ENCODE measurements around the gene RALGAPA2. TPM values are rescaled to one million over a fixed set of nuclear protein-coding genes. Genes with fewer than 3 reads are reported as not detected.

Gene RALGAPA2
- total and polyA plus RNA-seq, 2 donors (not counting 3 experiments of a cell fraction or from before 2014, with no cell fraction given) = 10.0 to 46.8 TPM

DNA sequence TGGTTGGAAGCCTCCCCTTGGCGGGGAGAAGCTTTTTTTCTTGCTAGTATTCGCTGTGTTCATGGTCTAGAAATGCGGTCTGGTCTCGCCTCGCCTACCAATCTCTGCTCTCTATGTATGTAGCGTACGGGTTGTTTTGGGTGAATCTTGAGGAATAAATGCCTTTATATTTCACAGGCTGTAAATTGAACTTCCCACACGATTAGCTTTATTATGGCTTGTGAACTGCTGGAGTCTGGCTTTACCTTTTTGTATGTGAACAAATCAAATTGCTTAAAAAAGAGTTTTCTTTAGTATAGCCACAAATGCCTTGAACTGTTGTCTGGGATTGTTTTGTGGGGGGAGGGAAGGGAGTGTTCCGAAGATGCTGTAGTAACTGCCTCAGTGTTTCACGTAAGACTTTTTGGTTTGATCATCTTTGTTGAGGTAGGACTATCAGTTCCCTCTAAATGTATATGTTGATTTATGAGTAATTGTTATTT, 342.3 kb downstream of the RALGAPA2 start:
- Histone ChIP-seq H4K20me1 (replicated peaks; ENCODE audit: control insufficient read depth, extremely low read depth, insufficient read depth, low read length) (no peaks in the 10 kb centered on the region), H3K27ac (ENCODE audit: insufficient read depth, low read depth, low read length) (no peak overlapping the region), H3K36me3 (ENCODE audit: control insufficient read depth in 2 of 2, extremely low read depth in 1 of 2, insufficient read depth in 2 of 2, low read length in 2 of 2) (no peaks in the 10 kb centered on the region), H3K9me1 (replicated peaks; ENCODE audit: control insufficient read depth, extremely low read depth, insufficient read depth, low read length) (no peaks in the 10 kb centered on the region), H3K27me3 (ENCODE audit: control insufficient read depth in 2 of 2, insufficient read depth in 2 of 2, low read length in 2 of 2) (peaks cover 70 to 89% of the 10 kb centered on the region in 2 experiments), H3K4me2 (ENCODE audit: insufficient read depth, low read length) (no peak overlapping the region), H3K79me2 (ENCODE audit: control insufficient read depth, insufficient read depth, low read length) (no peaks in the 10 kb centered on the region), H3K4me1 (ENCODE audit: control insufficient read depth, extremely low read depth, insufficient read depth, low read length) (no peaks in the 10 kb centered on the region), H3K9me3 (replicated peaks; ENCODE audit: control insufficient read depth, insufficient read depth, low read length) (no peaks in the 10 kb centered on the region), H2AFZ (ENCODE audit: low read depth, low read length) (no peak overlapping the region), H3K4me3 (replicated peaks in 1 of 3; ENCODE audit: insufficient read depth in 1 of 3, low read depth in 1 of 3, low read length in 3 of 3) (no peak overlapping the region), H3K9ac (replicated peaks; ENCODE audit: extremely low read depth, insufficient read depth, low read length) (no peak overlapping the region)
- intact Hi-C loops (cut with micrococcal nuclease) (no loop called here), dilution Hi-C loops (cut with MboI; ENCODE audit: extremely low pct_ligation_motif_present, low sequenced_read_pairs) (loop anchor here (10.0 kb wide), 1 partner anchor 145 kb away; no protein-coding TSS in a partner anchor)
- no TSS peak for BruUV-seq (replicated peaks)
- DNase-seq (ENCODE audit: low read depth, low spot score) (no peak), FAIRE-seq (no peak)
- CTCF ChIA-PET = interaction anchor here (1.1 to 1.9 kb wide), 2 partner anchors 7 to 11 kb away, joined by 4 to 6 read pairs; no protein-coding TSS in a partner anchor
- TF ChIP-seq POLR2AphosphoS5 (IDR thresholded peaks at IDR 0.05; ENCODE audit: insufficient read depth, low read depth, low read length) (no peak), EZH2 (IDR thresholded peaks at IDR 0.05; ENCODE audit: borderline replicate concordance, low read depth, low read length, severe bottlenecking) (no peak), POLR2A (IDR thresholded peaks at IDR 0.05; ENCODE audit: low read depth, low read length) (no peak), CTCF (IDR thresholded peaks at IDR 0.05; ENCODE audit: extremely low read depth in 1 of 2, insufficient read depth in 1 of 2, low read depth in 1 of 2, low read length in 2 of 2) (no peak)
- POLR2A ChIA-PET = no interaction called here

All from endothelial cell of umbilical vein (primary cell).